Endometrium (tissue), 2 donors: ENCODE results near the gene HSPB9.
"Not testable (repeated sequence)": the region's sequence is repeated elsewhere in the genome, so short reads cannot be mapped to it uniquely, and the experiment has no call there.

Experiments
- FAIRE-seq: peaks from 2 replicates; lab custom pipeline; 2012; peaks lifted over from hg19 to GRCh38; lab: Jason Lieb, UNC
- donor health status: control.
- donor health status: control.

The HSPB9 gene

GRCh38 chr17:42120161-42120769 is 2.3 kb upstream of the HSPB9 start:
- FAIRE-seq: no peak

- no peak for FAIRE-seq
These were observed 1.5 kb upstream of the HSPB9 start, which contains the start of gene KAT2A for GRCh38 chr17:42120770-42121769. Gene KAT2A (minus strand): TSS chr17:42121367. CDS start chr17:42121304, 63 bp downstream.

- no peak for FAIRE-seq
These were observed 1.7 kb downstream of the HSPB9 start for GRCh38 chr17:42124256-42124655.

GRCh38 chr17:42125565-42125964 is 3.0 kb downstream of the HSPB9 start:
- FAIRE-seq: no peak

GRCh38 chr17:42126836-42127235 is 4.2 kb downstream of the HSPB9 start:
- no peak for FAIRE-seq

- no peak for FAIRE-seq
These were observed 4.8 kb downstream of the HSPB9 start for GRCh38 chr17:42127414-42127813.

GRCh38 chr17:42129109-42129837 is 6.7 kb downstream of the HSPB9 start:
- no peak for FAIRE-seq

GRCh38 chr17:42130310-42130936 is 7.8 kb downstream of the HSPB9 start:
- FAIRE-seq: no peak

- FAIRE-seq: no peak
These were observed 8.6 kb downstream of the HSPB9 start for GRCh38 chr17:42131232-42131631.

GRCh38 chr17:42131981-42132432 is 9.4 kb downstream of the HSPB9 start:
- no peak for FAIRE-seq

GRCh38 chr17:42132941-42133340 is 10.3 kb downstream of the HSPB9 start:
- FAIRE-seq: no peak

- no peak for FAIRE-seq
These were observed 10.9 kb downstream of the HSPB9 start for GRCh38 chr17:42133461-42134041.

GRCh38 chr17:42135151-42135550 is 12.5 kb downstream of the HSPB9 start:
- FAIRE-seq: no peak

GRCh38 chr17:42135664-42136653 is 13.4 kb downstream of the HSPB9 start:
- FAIRE-seq: no peak

GRCh38 chr17:42136654-42137051 is 14.0 kb downstream of the HSPB9 start:
- no peak for FAIRE-seq

GRCh38 chr17:42138749-42139492 is 16.3 kb downstream of the HSPB9 start:
- no peak for FAIRE-seq

GRCh38 chr17:42140690-42141089 is 18.1 kb downstream of the HSPB9 start:
- FAIRE-seq: not testable (repeated sequence)

- FAIRE-seq: no peak
These were observed 18.8 kb downstream of the HSPB9 start for GRCh38 chr17:42141382-42141781.

- FAIRE-seq: no peak
These were observed 19.8 kb downstream of the HSPB9 start for GRCh38 chr17:42142371-42142896.
